Mesenchymal stem cell (in vitro differentiated cells and primary cell): ENCODE data around the gene MPRIP.

Source experiments
- DNase-seq: peaks from one replicate; pipeline ENCODE4 v3.0.0-alpha.2; 2013
- H2AFZ ChIP-seq: one replicate; pipeline ENCODE4 v1.6.1; 2013; ENCODE audit warnings: low read depth, mild to moderate bottlenecking, control low read depth, inconsistent platforms, low read length, moderate library complexity
- H2AK5ac ChIP-seq: 2 replicates; pipeline ENCODE4 v1.6.1; 2013; ENCODE audit warnings: low read length, moderate library complexity, mild to moderate bottlenecking, inconsistent platforms; ENCODE audit not compliant: severe bottlenecking
- H2BK120ac ChIP-seq: one replicate; pipeline ENCODE4 v1.6.1; 2013; ENCODE audit warnings: low read depth, mild to moderate bottlenecking, inconsistent platforms, low read length, moderate library complexity
- H2BK12ac ChIP-seq, 2 experiments: one replicate each; pipeline ENCODE4 v1.6.1; 2013; ENCODE audit warnings: inconsistent platforms in 2 of 2, low read length in 2 of 2, mild to moderate bottlenecking in 2 of 2, moderate library complexity in 2 of 2, control low read depth in 1 of 2
- H2BK15ac ChIP-seq: one replicate; pipeline ENCODE4 v1.6.1; 2013; ENCODE audit warnings: mild to moderate bottlenecking, low read depth, inconsistent platforms; ENCODE audit not compliant: poor library complexity, severe bottlenecking
- H2BK5ac ChIP-seq: 2 replicates; pipeline ENCODE4 v1.6.1; 2013; ENCODE audit warnings: low read depth, mild to moderate bottlenecking, low read length, control low read depth, inconsistent platforms; ENCODE audit not compliant: poor library complexity, severe bottlenecking
- H3K14ac ChIP-seq, 2 experiments: one replicate each; pipeline ENCODE4 v1.6.1; 2013; ENCODE audit warnings: inconsistent platforms in 2 of 2, low read length in 2 of 2, control low read depth in 1 of 2, mild to moderate bottlenecking in 1 of 2, moderate library complexity in 1 of 2
- H3K18ac ChIP-seq, 2 experiments: one replicate each; pipeline ENCODE4 v1.6.1; 2013; ENCODE audit warnings: inconsistent platforms in 2 of 2, low read length in 2 of 2, control low read depth in 1 of 2, low read depth in 1 of 2, mild to moderate bottlenecking in 1 of 2
- H3K23ac ChIP-seq, 2 experiments: one replicate each; pipeline ENCODE4 v1.6.1; 2013; ENCODE audit warnings: inconsistent platforms in 2 of 2, low read length in 2 of 2, mild to moderate bottlenecking in 2 of 2, moderate library complexity in 2 of 2, control low read depth in 1 of 2
- H3K27ac ChIP-seq: 2 replicates; pipeline ENCODE4 v1.5.1; 2013; ENCODE audit warnings: mild to moderate bottlenecking, moderate library complexity, low read length, control low read depth, inconsistent platforms; ENCODE audit not compliant: poor library complexity, severe bottlenecking
- H3K27me3 ChIP-seq, 2 experiments: 2 replicates each; pipeline versions ENCODE4 v1.6.1 to v1.7.0; 2013; ENCODE audit warnings: low read length in 2 of 2, mild to moderate bottlenecking in 2 of 2, moderate library complexity in 2 of 2, control low read depth in 1 of 2, inconsistent platforms in 1 of 2; ENCODE audit not compliant: control insufficient read depth in 1 of 2, insufficient read depth in 1 of 2
- H3K36me3 ChIP-seq, 2 experiments: 2 replicates each; pipeline versions ENCODE4 v1.6.1 to v1.7.0; 2013; ENCODE audit warnings: low read length in 2 of 2, control low read depth in 1 of 2, inconsistent platforms in 1 of 2, low read depth in 1 of 2, mild to moderate bottlenecking in 1 of 2; ENCODE audit not compliant: insufficient read depth in 2 of 2, control insufficient read depth in 1 of 2
- H3K4ac ChIP-seq, 2 experiments: one replicate each; pipeline ENCODE4 v1.6.1; 2013; ENCODE audit warnings: inconsistent platforms in 2 of 2, low read length in 2 of 2, mild to moderate bottlenecking in 2 of 2, moderate library complexity in 2 of 2, control low read depth in 1 of 2, low read depth in 1 of 2
- H3K4me1 ChIP-seq: 2 replicates; pipeline ENCODE4 v1.6.1; 2013; ENCODE audit warnings: low read depth, low read length, control low read depth; ENCODE audit not compliant: control insufficient read depth, insufficient read depth
- H3K4me2 ChIP-seq: 2 replicates; pipeline ENCODE4 v1.6.1; 2013; ENCODE audit warnings: low read length, mild to moderate bottlenecking, inconsistent platforms; ENCODE audit not compliant: poor library complexity, severe bottlenecking
- H3K4me3 ChIP-seq, 2 experiments: 2 replicates each; pipeline versions ENCODE4 v1.5.1 to v1.7.0; 2013; ENCODE audit warnings: low read length in 2 of 2, mild to moderate bottlenecking in 2 of 2, control low read depth in 1 of 2, low read depth in 1 of 2; ENCODE audit not compliant: insufficient read depth in 1 of 2
- H3K79me1 ChIP-seq: replicated peaks from 2 replicates; pipeline ENCODE4 v1.6.1; 2013; ENCODE audit warnings: mild to moderate bottlenecking, control low read depth, low read length, inconsistent platforms; ENCODE audit not compliant: poor library complexity, severe bottlenecking
- H3K9ac ChIP-seq: 2 replicates; pipeline ENCODE4 v1.7.0; 2013; ENCODE audit warnings: mild to moderate bottlenecking, low read length, moderate library complexity
- H3K9me3 ChIP-seq: 2 replicates; pipeline ENCODE4 v1.7.0; 2013; ENCODE audit warnings: mild to moderate bottlenecking, low read length; ENCODE audit not compliant: control insufficient read depth
- H4K8ac ChIP-seq: one replicate; pipeline ENCODE4 v1.6.1; 2013; ENCODE audit warnings: inconsistent platforms, mild to moderate bottlenecking, low read length, moderate library complexity
- H4K91ac ChIP-seq: one replicate; pipeline ENCODE4 v1.6.1; 2013; ENCODE audit warnings: mild to moderate bottlenecking, low read length, inconsistent platforms
- WGBS: methylation state at CpG from one replicate; pipeline ENCODE4 v1.1.7; 2013; ENCODE audit warnings: mixed read lengths; 5-methylcytosine and 5-hydroxymethylcytosine counted together

The MPRIP gene

GRCh38 chr17:17149520-17150447 is 107.5 kb downstream of the MPRIP start:
- Histone ChIP-seq H3K23ac (no peak overlapping the region), H3K27ac (no peak overlapping the region), H3K18ac (no peak overlapping the region), H4K91ac (no peak overlapping the region), H3K9me3 (no peaks in the 10 kb centered on the region), H2BK12ac (no peak overlapping the region), H3K4ac (no peak overlapping the region), H2AFZ (no peak overlapping the region), H3K9ac (no peak overlapping the region), H3K4me1 (peaks cover 29% of the 10 kb centered on the region), H3K4me2 (no peak overlapping the region), H2BK15ac (no peak overlapping the region), H4K8ac (no peak overlapping the region), H2BK120ac (no peak overlapping the region), H3K27me3 (no peaks in the 10 kb centered on the region), H2BK5ac (no peak overlapping the region), H3K4me3 (no peak overlapping the region), H3K36me3 (peaks cover 61 to 62% of the 10 kb centered on the region in 2 experiments), H3K79me1 (peaks cover 24% of the 10 kb centered on the region), H2AK5ac (no peak overlapping the region), H3K14ac (no peak overlapping the region)
- no peak for DNase-seq
- WGBS: 96% methylated on average over 8 of the region's 9 CpGs

GRCh38 chr17:17150448-17150800 is 108.2 kb downstream of the MPRIP start:
- Histone ChIP-seq H3K27ac (peak overlapping the region; percentile 38), H3K4me1 (peaks cover 29% of the 10 kb centered on the region), H2AFZ (no peak overlapping the region), H3K4ac (no peak overlapping the region), H4K8ac (no peak overlapping the region), H2BK12ac (no peak overlapping the region), H2AK5ac (no peak overlapping the region), H3K27me3 (no peaks in the 10 kb centered on the region), H2BK15ac (no peak overlapping the region), H3K4me3 (no peak overlapping the region), H3K18ac (no peak overlapping the region), H3K9me3 (no peaks in the 10 kb centered on the region), H3K9ac (peak overlapping the region; percentile 14), H2BK5ac (no peak overlapping the region), H4K91ac (no peak overlapping the region), H2BK120ac (no peak overlapping the region), H3K14ac (no peak overlapping the region), H3K79me1 (peaks cover 24% of the 10 kb centered on the region), H3K4me2 (no peak overlapping the region), H3K36me3 (peaks cover 61 to 62% of the 10 kb centered on the region in 2 experiments), H3K23ac (no peak overlapping the region)
- WGBS: no CpG with 5 or more reads among the region's 1 CpG
- DNase-seq: no peak

GRCh38 chr17:17151055-17151454 is 108.8 kb downstream of the MPRIP start:
- H3K4ac ChIP-seq: no peak overlapping the region
- 74% methylated on average over 5 of the region's 5 CpGs for WGBS
- no peak overlapping the region for H3K14ac ChIP-seq
- H3K23ac ChIP-seq: no peak overlapping the region
- H2BK12ac ChIP-seq: no peak overlapping the region
- peaks cover 19% of the 10 kb centered on the region for H3K79me1 ChIP-seq
- H4K8ac ChIP-seq: no peak overlapping the region
- H3K18ac ChIP-seq: no peak overlapping the region
- H3K9me3 ChIP-seq: no peaks in the 10 kb centered on the region
- peak overlapping the region; percentile 61 for H3K9ac ChIP-seq
- peak overlapping the region; percentile 51 for H2AK5ac ChIP-seq
- H2BK120ac ChIP-seq: no peak overlapping the region
- peaks cover 61% of the 10 kb centered on the region in 2 experiments for H3K36me3 ChIP-seq
- H2AFZ ChIP-seq: no peak overlapping the region
- H3K4me2 ChIP-seq: no peak overlapping the region
- no peak overlapping the region for H2BK15ac ChIP-seq
- H3K4me3 ChIP-seq: peak overlapping the region in 1 of 2 experiments; percentile 38
- H3K27ac ChIP-seq: peak overlapping the region; percentile 83
- no peak overlapping the region for H2BK5ac ChIP-seq
- peaks cover 35% of the 10 kb centered on the region for H3K4me1 ChIP-seq
- no peaks in the 10 kb centered on the region for H3K27me3 ChIP-seq
- H4K91ac ChIP-seq: no peak overlapping the region
- peak; percentile 84 for DNase-seq

GRCh38 chr17:17151541-17151940 is 109.3 kb downstream of the MPRIP start:
- H3K9me3 ChIP-seq: no peaks in the 10 kb centered on the region
- no peak overlapping the region for H4K91ac ChIP-seq
- no peak overlapping the region for H2AFZ ChIP-seq
- no peak overlapping the region for H2BK12ac ChIP-seq
- H3K14ac ChIP-seq: no peak overlapping the region
- peak overlapping the region; percentile 51 for H2AK5ac ChIP-seq
- H4K8ac ChIP-seq: no peak overlapping the region
- DNase-seq: peak; percentile 69
- peak overlapping the region; percentile 83 for H3K27ac ChIP-seq
- no peaks in the 10 kb centered on the region for H3K27me3 ChIP-seq
- WGBS: 46% methylated on average over 3 of the region's 3 CpGs
- peak overlapping the region; percentile 58 for H2BK15ac ChIP-seq
- peaks cover 56 to 59% of the 10 kb centered on the region in 2 experiments for H3K36me3 ChIP-seq
- H3K23ac ChIP-seq: no peak overlapping the region
- H3K18ac ChIP-seq: peak overlapping the region in 1 of 2 experiments; percentile 65
- peak overlapping the region in 1 of 2 experiments; percentile 16 for H3K4ac ChIP-seq
- H3K9ac ChIP-seq: peak overlapping the region; percentile 61
- H3K4me2 ChIP-seq: no peak overlapping the region
- H2BK5ac ChIP-seq: no peak overlapping the region
- peak overlapping the region in 1 of 2 experiments; percentile 38 for H3K4me3 ChIP-seq
- no peak overlapping the region for H2BK120ac ChIP-seq
- peaks cover 18% of the 10 kb centered on the region for H3K79me1 ChIP-seq
- H3K4me1 ChIP-seq: peaks cover 38% of the 10 kb centered on the region
